ENCODE data around the gene ITPRID1. TPM values are rescaled to one million over a fixed set of nuclear protein-coding genes. Genes with fewer than 3 reads are reported as not detected.

Gene ITPRID1
- total and polyA plus RNA-seq, 2 donors (not counting 1 experiment from before 2014, with no cell fraction given): not detected

DNA sequence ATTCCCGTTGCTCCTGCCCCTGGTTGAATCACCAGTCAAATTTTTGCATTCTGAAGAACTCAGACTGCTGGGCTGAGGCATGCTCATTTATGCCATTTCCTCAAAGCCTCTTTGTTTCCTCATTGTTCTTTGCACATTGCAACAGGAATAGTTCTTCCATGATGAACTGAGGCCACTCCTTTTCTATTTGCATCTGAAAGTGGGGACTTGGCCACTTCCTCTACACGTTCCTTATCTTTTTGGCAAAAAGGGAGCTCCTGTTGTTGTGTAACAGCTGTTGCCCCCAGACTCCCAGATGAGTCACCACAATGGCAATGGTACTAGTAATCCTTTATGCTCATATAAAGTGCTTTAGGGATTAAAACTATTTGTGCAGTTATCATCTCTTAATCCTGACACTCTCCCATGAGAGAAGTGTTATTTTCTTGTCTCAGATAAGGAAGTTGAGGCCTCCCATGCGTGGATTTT lies 20.1 kb upstream of the ITPRID1 start:
- Histone ChIP-seq H3K9me3 (ENCODE audit: control extremely low read depth in 1 of 3, control insufficient read depth in 2 of 3, insufficient read depth in 1 of 3, low read length in 2 of 3) (peaks cover 0 to 7% (median 0%) of the 10 kb centered on the region in 3 donors), H3K27ac (ENCODE audit: low read length in 2 of 2) (no peak overlapping the region), H3K4me1 (ENCODE audit: control insufficient read depth in 2 of 2, insufficient read depth in 2 of 2, low read length in 2 of 2) (no peaks in the 10 kb centered on the region), H3K79me2 (ENCODE audit: control insufficient read depth, insufficient read depth, low read length) (no peaks in the 10 kb centered on the region), H4K20me1 (ENCODE audit: control insufficient read depth, insufficient read depth, low read length, poor library complexity, severe bottlenecking) (no peaks in the 10 kb centered on the region), H3K27me3 (replicated peaks in 1 of 4; ENCODE audit: control extremely low read depth in 1 of 4, control insufficient read depth in 3 of 4, insufficient read depth in 4 of 4, low read length in 3 of 4) (no peaks in the 10 kb centered on the region), H2AFZ (ENCODE audit: insufficient read depth, low read depth, low read length, poor library complexity, severe bottlenecking) (no peak overlapping the region), H3K9ac (ENCODE audit: low read length) (no peak overlapping the region), H3K4me3 (ENCODE audit: control extremely low read depth in 1 of 5, extremely low read depth in 1 of 5, insufficient read depth in 1 of 5, low read depth in 2 of 5, low read length in 4 of 5) (no peak overlapping the region), H3K4me2 (replicated peaks; ENCODE audit: low read depth, low read length, poor library complexity, severe bottlenecking) (no peak overlapping the region), H3K36me3 (replicated peaks in 1 of 2; ENCODE audit: control extremely low read depth in 1 of 2, control insufficient read depth in 1 of 2, extremely low read depth in 1 of 2, insufficient read depth in 2 of 2, low read length in 1 of 2) (no peaks in the 10 kb centered on the region)
- no peak for DNase-seq
- no peak for TF ChIP-seq EZH2 (IDR thresholded peaks at IDR 0.05; ENCODE audit: borderline replicate concordance, insufficient read depth, low read depth, low read length, poor library complexity, severe bottlenecking)
- TF ChIP-seq, protein P1, sequence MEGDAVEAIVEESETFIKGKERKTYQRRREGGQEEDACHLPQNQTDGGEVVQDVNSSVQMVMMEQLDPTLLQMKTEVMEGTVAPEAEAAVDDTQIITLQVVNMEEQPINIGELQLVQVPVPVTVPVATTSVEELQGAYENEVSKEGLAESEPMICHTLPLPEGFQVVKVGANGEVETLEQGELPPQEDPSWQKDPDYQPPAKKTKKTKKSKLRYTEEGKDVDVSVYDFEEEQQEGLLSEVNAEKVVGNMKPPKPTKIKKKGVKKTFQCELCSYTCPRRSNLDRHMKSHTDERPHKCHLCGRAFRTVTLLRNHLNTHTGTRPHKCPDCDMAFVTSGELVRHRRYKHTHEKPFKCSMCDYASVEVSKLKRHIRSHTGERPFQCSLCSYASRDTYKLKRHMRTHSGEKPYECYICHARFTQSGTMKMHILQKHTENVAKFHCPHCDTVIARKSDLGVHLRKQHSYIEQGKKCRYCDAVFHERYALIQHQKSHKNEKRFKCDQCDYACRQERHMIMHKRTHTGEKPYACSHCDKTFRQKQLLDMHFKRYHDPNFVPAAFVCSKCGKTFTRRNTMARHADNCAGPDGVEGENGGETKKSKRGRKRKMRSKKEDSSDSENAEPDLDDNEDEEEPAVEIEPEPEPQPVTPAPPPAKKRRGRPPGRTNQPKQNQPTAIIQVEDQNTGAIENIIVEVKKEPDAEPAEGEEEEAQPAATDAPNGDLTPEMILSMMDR (IDR thresholded peaks at IDR 0.05): no peak
- ATAC-seq (ENCODE audit: low read depth): no peak
- WGBS (ENCODE audit: insufficient coverage): 60% methylated on average over 1 of the region's 3 CpGs
- intact Hi-C loops (cut with micrococcal nuclease): no loop called here
- ChIA-PET CTCF (interaction anchor here (1.0 kb wide), 1 partner anchor 21 kb away, joined by 5 read pairs; no protein-coding TSS in a partner anchor), POLR2A (no interaction called here)
- Mint-ChIP-seq H3K27ac (no peak overlapping the region), H3K4me3 (no peak overlapping the region), H3K9me3 (ENCODE audit: insufficient read depth) (no peaks in the 10 kb centered on the region), H3K4me1 (no peaks in the 10 kb centered on the region), H3K27me3 (no peaks in the 10 kb centered on the region)

GRCh38 chr7:31494421-31494820 lies 19.5 kb upstream of the ITPRID1 start:
- POLR2A ChIA-PET: no interaction called here
- no peak overlapping the region for H2AFZ ChIP-seq (ENCODE audit: insufficient read depth, low read depth, low read length, poor library complexity, severe bottlenecking)
- no peak for TF ChIP-seq EZH2 (IDR thresholded peaks at IDR 0.05; ENCODE audit: borderline replicate concordance, insufficient read depth, low read depth, low read length, poor library complexity, severe bottlenecking)
- TF ChIP-seq, protein P1 (IDR thresholded peaks at IDR 0.05): no peak
- CTCF ChIA-PET: interaction anchor here (1.0 kb wide), 1 partner anchor 20 kb away, joined by 5 read pairs; no protein-coding TSS in a partner anchor
- no peak for DNase-seq
- H3K79me2 ChIP-seq (ENCODE audit: control insufficient read depth, insufficient read depth, low read length): no peaks in the 10 kb centered on the region
- Mint-ChIP-seq H3K27me3 (no peaks in the 10 kb centered on the region), H3K4me3 (no peak overlapping the region), H3K9me3 (ENCODE audit: insufficient read depth) (no peaks in the 10 kb centered on the region), H3K4me1 (no peaks in the 10 kb centered on the region), H3K27ac (no peak overlapping the region)
- H3K27me3 ChIP-seq (replicated peaks in 1 of 4; ENCODE audit: control extremely low read depth in 1 of 4, control insufficient read depth in 3 of 4, insufficient read depth in 4 of 4, low read length in 3 of 4): no peaks in the 10 kb centered on the region
- no peak overlapping the region for H3K27ac ChIP-seq (ENCODE audit: low read length in 2 of 2)
- H4K20me1 ChIP-seq (ENCODE audit: control insufficient read depth, insufficient read depth, low read length, poor library complexity, severe bottlenecking): no peaks in the 10 kb centered on the region
- intact Hi-C loops (cut with micrococcal nuclease): no loop called here
- peaks cover 0 to 7% (median 0%) of the 10 kb centered on the region in 3 donors for H3K9me3 ChIP-seq (ENCODE audit: control extremely low read depth in 1 of 3, control insufficient read depth in 2 of 3, insufficient read depth in 1 of 3, low read length in 2 of 3)
- no peaks in the 10 kb centered on the region for H3K4me1 ChIP-seq (ENCODE audit: control insufficient read depth in 2 of 2, insufficient read depth in 2 of 2, low read length in 2 of 2)
- ATAC-seq (ENCODE audit: low read depth): no peak
- H3K4me2 ChIP-seq (replicated peaks; ENCODE audit: low read depth, low read length, poor library complexity, severe bottlenecking): no peak overlapping the region
- no peak overlapping the region for H3K4me3 ChIP-seq (ENCODE audit: control extremely low read depth in 1 of 5, extremely low read depth in 1 of 5, insufficient read depth in 1 of 5, low read depth in 2 of 5, low read length in 4 of 5)
- 33% methylated on average over 1 of the region's 5 CpGs for WGBS (ENCODE audit: insufficient coverage)
- no peaks in the 10 kb centered on the region for H3K36me3 ChIP-seq (replicated peaks in 1 of 2; ENCODE audit: control extremely low read depth in 1 of 2, control insufficient read depth in 1 of 2, extremely low read depth in 1 of 2, insufficient read depth in 2 of 2, low read length in 1 of 2)
- no peak overlapping the region for H3K9ac ChIP-seq (ENCODE audit: low read length)

Data from B cell (primary cell).